CD4-positive, alpha-beta memory T cell (primary cell): ENCODE data around the gene FAM193A. TPM values are rescaled to one million over a fixed set of nuclear protein-coding genes. Genes with fewer than 3 reads are reported as not detected.
"Not testable (repeated sequence)": the region's sequence is repeated elsewhere in the genome, so short reads cannot be mapped to it uniquely, and the experiment has no call there.

Experiments used
- CTCF ChIA-PET: fragments of 350-600 bp; sonication (Branson Sonifier 250); formaldehyde crosslinking; loops from one replicate; lab custom pipeline; 2021; ENCODE audit warnings: inconsistent platforms; ENCODE audit not compliant: partially characterized antibody; lab: Charles Lee
- POLR2A ChIA-PET: fragments of 350-600 bp; sonication (Branson Sonifier 250); formaldehyde crosslinking; loops from one replicate; lab custom pipeline; 2021; ENCODE audit not compliant: partially characterized antibody; lab: Charles Lee
- DNase-seq, 5 donors: peaks; one replicate each; pipeline versions ENCODE4 v3.0.0 to v3.0.0-alpha.2; 2020 to 2022; ENCODE audit warnings: mixed read lengths in 1 of 5
- H3K27ac ChIP-seq: one replicate; pipeline ENCODE4 v1.7.0; 2013; ENCODE audit warnings: low read depth, low read length
- H3K27me3 ChIP-seq: 2 replicates; pipeline ENCODE4 v1.7.0; 2013; ENCODE audit warnings: mild to moderate bottlenecking, low read length, moderate library complexity; ENCODE audit not compliant: insufficient read depth
- H3K36me3 ChIP-seq: 2 replicates; pipeline ENCODE4 v1.7.0; 2013; ENCODE audit warnings: mild to moderate bottlenecking, low read length, moderate library complexity; ENCODE audit not compliant: insufficient read depth
- H3K4me1 ChIP-seq: 2 replicates; pipeline ENCODE4 v1.7.0; 2013; ENCODE audit warnings: mild to moderate bottlenecking, low read length, moderate library complexity; ENCODE audit not compliant: insufficient read depth
- H3K4me3 ChIP-seq, 2 donors: one replicate each; pipeline ENCODE4 v1.7.0; 2013; ENCODE audit warnings: low read length in 2 of 2, mild to moderate bottlenecking in 1 of 2
- H3K9me3 ChIP-seq, 2 donors: one replicate each; pipeline ENCODE4 v1.7.0; 2013; ENCODE audit warnings: low read length in 2 of 2, control low read depth in 1 of 2; ENCODE audit not compliant: control insufficient read depth in 1 of 2
- H3K27ac Mint-ChIP-seq, 7 donors: one replicate each; pipeline ENCODE4 v1.8.0; 2020 to 2021; ENCODE audit warnings: mixed read lengths in 7 of 7, mild to moderate bottlenecking in 6 of 7, inconsistent platforms in 3 of 7, moderate library complexity in 3 of 7
- H3K27me3 Mint-ChIP-seq, 2 donors: one replicate each; pipeline ENCODE4 v1.8.0; 2020 to 2021; ENCODE audit warnings: mixed read lengths in 2 of 2
- H3K36me3 Mint-ChIP-seq, 2 donors: one replicate each; pipeline ENCODE4 v1.8.0; 2020 to 2021; ENCODE audit warnings: mixed read lengths in 2 of 2, inconsistent platforms in 1 of 2, mild to moderate bottlenecking in 1 of 2
- H3K4me1 Mint-ChIP-seq, 4 donors: one replicate each; pipeline ENCODE4 v1.8.0; 2020 to 2021; ENCODE audit warnings: mixed read lengths in 4 of 4, mild to moderate bottlenecking in 1 of 4
- H3K4me3 Mint-ChIP-seq, 8 donors: one replicate each; pipeline ENCODE4 v1.8.0; 2020 to 2021; ENCODE audit warnings: mixed read lengths in 8 of 8, mild to moderate bottlenecking in 7 of 8, moderate library complexity in 6 of 8, inconsistent platforms in 3 of 8
- H3K9me3 Mint-ChIP-seq, 8 donors: one replicate each; pipeline ENCODE4 v1.8.0; 2020 to 2021; ENCODE audit warnings: mixed read lengths in 8 of 8, mild to moderate bottlenecking in 5 of 8, inconsistent platforms in 3 of 8, moderate library complexity in 1 of 8
- intact Hi-C: fragments of 100-400 bp; cut with micrococcal nuclease; formaldehyde crosslinking; loops from one replicate; pipeline ENCODE4 v1.15.1; 2023
- polyA plus RNA-seq, 2 donors: library from polyadenylated mRNA; unstranded; fragments of 300-500 nt; fragmentation: Illumina TruSeq; gene quantifications; one replicate each; pipeline ENCODE4 v1.2.3, GENCODE V29; 2021
- total RNA-seq, 2 experiments: library from RNA; stranded (reverse); gene quantifications; one replicate each; pipeline ENCODE4 v1.2.3, GENCODE V29; 2021

Gene FAM193A
- total and polyA plus RNA-seq, 4 experiments from 2014 or later: 0.16 to 47.8 (median 26.1) TPM

GRCh38 chr4:2606960-2607506 is 70.6 kb downstream of the FAM193A start:
- POLR2A ChIA-PET: no interaction called here
- Histone ChIP-seq H3K9me3 (no peaks in the 10 kb centered on the region), H3K4me3 (no peak overlapping the region), H3K27me3 (no peaks in the 10 kb centered on the region), H3K27ac (no peak overlapping the region), H3K4me1 (peaks cover 11% of the 10 kb centered on the region), H3K36me3 (no peaks in the 10 kb centered on the region)
- Mint-ChIP-seq H3K4me1 (peaks cover 25 to 39% (median 32%) of the 10 kb centered on the region in 4 donors), H3K27me3 (no peaks in the 10 kb centered on the region), H3K36me3 (peaks cover 8 to 13% of the 10 kb centered on the region in 2 donors), H3K9me3 (peaks cover 0 to 1% (median 0%) of the 10 kb centered on the region in 8 donors), H3K4me3 (no peak overlapping the region), H3K27ac (no peak overlapping the region)
- CTCF ChIA-PET: no interaction called here
- no peak for DNase-seq
- intact Hi-C loops: no loop called here

- Histone ChIP-seq H3K9me3 (no peaks in the 10 kb centered on the region), H3K4me1 (peaks cover 14% of the 10 kb centered on the region), H3K27ac (no peak overlapping the region), H3K4me3 (no peak overlapping the region), H3K36me3 (no peaks in the 10 kb centered on the region), H3K27me3 (no peaks in the 10 kb centered on the region)
- Mint-ChIP-seq H3K27me3 (no peaks in the 10 kb centered on the region), H3K4me3 (no peak overlapping the region), H3K9me3 (peaks cover 0 to 1% (median 0%) of the 10 kb centered on the region in 8 donors), H3K27ac (peak overlapping the region in 1 of 7 donors; percentile 17), H3K36me3 (peaks cover 8 to 13% of the 10 kb centered on the region in 2 donors), H3K4me1 (peaks cover 28 to 45% (median 37%) of the 10 kb centered on the region in 4 donors)
- DNase-seq: no peak
- intact Hi-C loops: no loop called here
- ChIA-PET CTCF (no interaction called here), POLR2A (no interaction called here)
These were observed 71.4 kb downstream of the FAM193A start for GRCh38 chr4:2607822-2608221.

- H3K9me3 ChIP-seq: no peaks in the 10 kb centered on the region
- Mint-ChIP-seq H3K27ac (no peak overlapping the region), H3K36me3 (peaks cover 8 to 13% of the 10 kb centered on the region in 2 donors), H3K27me3 (no peaks in the 10 kb centered on the region), H3K4me1 (peaks cover 28 to 45% (median 38%) of the 10 kb centered on the region in 4 donors), H3K4me3 (peak overlapping the region in 1 of 8 donors; percentile 5), H3K9me3 (peaks cover 0 to 1% (median 0%) of the 10 kb centered on the region in 8 donors)
- POLR2A ChIA-PET: no interaction called here
- intact Hi-C loops: no loop called here
- no peaks in the 10 kb centered on the region for H3K27me3 ChIP-seq
- H3K27ac ChIP-seq: no peak overlapping the region
- no peaks in the 10 kb centered on the region for H3K36me3 ChIP-seq
- no peak overlapping the region for H3K4me3 ChIP-seq
- DNase-seq: no peak
- CTCF ChIA-PET: no interaction called here
- peaks cover 15% of the 10 kb centered on the region for H3K4me1 ChIP-seq
These were observed 71.8 kb downstream of the FAM193A start for GRCh38 chr4:2608291-2608690.

- POLR2A ChIA-PET: no interaction called here
- no peaks in the 10 kb centered on the region for H3K9me3 ChIP-seq
- CTCF ChIA-PET: no interaction called here
- peaks cover 10% of the 10 kb centered on the region for H3K4me1 ChIP-seq
- H3K36me3 Mint-ChIP-seq: peaks cover 0 to 5% of the 10 kb centered on the region in 2 donors
- H3K4me3 ChIP-seq: no peak overlapping the region
- no peaks in the 10 kb centered on the region for H3K27me3 ChIP-seq
- no peak overlapping the region for H3K27ac ChIP-seq
- no peak for DNase-seq
- H3K27ac Mint-ChIP-seq: peak overlapping the region in 1 of 7 donors; percentile 51
- no peak overlapping the region for H3K4me3 Mint-ChIP-seq
- intact Hi-C loops: no loop called here
- no peaks in the 10 kb centered on the region for H3K9me3 Mint-ChIP-seq
- no peaks in the 10 kb centered on the region for H3K36me3 ChIP-seq
- no peaks in the 10 kb centered on the region for H3K27me3 Mint-ChIP-seq
- H3K4me1 Mint-ChIP-seq: peaks cover 30 to 46% (median 38%) of the 10 kb centered on the region in 4 donors
These were observed 79.4 kb downstream of the FAM193A start for GRCh38 chr4:2615821-2616220.

GRCh38 chr4:2617955-2618354 is 81.5 kb downstream of the FAM193A start:
- Mint-ChIP-seq H3K36me3 (peaks cover 0 to 5% of the 10 kb centered on the region in 2 donors), H3K27me3 (no peaks in the 10 kb centered on the region), H3K4me1 (peaks cover 32 to 54% (median 45%) of the 10 kb centered on the region in 4 donors), H3K27ac (no peak overlapping the region), H3K9me3 (no peaks in the 10 kb centered on the region), H3K4me3 (no peak overlapping the region)
- ChIA-PET POLR2A (no interaction called here), CTCF (no interaction called here)
- intact Hi-C loops: no loop called here
- Histone ChIP-seq H3K27me3 (no peaks in the 10 kb centered on the region), H3K36me3 (no peaks in the 10 kb centered on the region), H3K9me3 (no peaks in the 10 kb centered on the region), H3K4me1 (peaks cover 11% of the 10 kb centered on the region), H3K27ac (no peak overlapping the region), H3K4me3 (no peak overlapping the region)
- DNase-seq: no peak

- CTCF ChIA-PET, POLR2A ChIA-PET, H3K27me3 Mint-ChIP-seq, DNase-seq, H3K36me3 ChIP-seq, H3K27ac ChIP-seq, H3K9me3 ChIP-seq, H3K4me3 ChIP-seq, H3K27ac Mint-ChIP-seq, H3K27me3 ChIP-seq, intact Hi-C loops, H3K36me3 Mint-ChIP-seq, H3K4me3 Mint-ChIP-seq, H3K9me3 Mint-ChIP-seq: not testable (repeated sequence)
- H3K4me1 ChIP-seq: peaks cover 16% of the 10 kb centered on the region
- H3K4me1 Mint-ChIP-seq: peaks cover 32 to 54% (median 45%) of the 10 kb centered on the region in 4 donors
These were observed 82.3 kb downstream of the FAM193A start for GRCh38 chr4:2618729-2619128.

- H3K4me3 Mint-ChIP-seq: no peak overlapping the region
- no peak overlapping the region for H3K27ac Mint-ChIP-seq
- Histone ChIP-seq H3K36me3 (no peaks in the 10 kb centered on the region), H3K27me3 (no peaks in the 10 kb centered on the region), H3K4me1 (peaks cover 17% of the 10 kb centered on the region), H3K9me3 (no peaks in the 10 kb centered on the region), H3K4me3 (no peak overlapping the region), H3K27ac (no peak overlapping the region)
- H3K36me3 Mint-ChIP-seq: peaks cover 0 to 3% of the 10 kb centered on the region in 2 donors
- no peaks in the 10 kb centered on the region for H3K9me3 Mint-ChIP-seq
- DNase-seq: no peak
- H3K27me3 Mint-ChIP-seq: no peaks in the 10 kb centered on the region
- peaks cover 29 to 47% (median 40%) of the 10 kb centered on the region in 4 donors for H3K4me1 Mint-ChIP-seq
- ChIA-PET POLR2A (no interaction called here), CTCF (no interaction called here)
- intact Hi-C loops: no loop called here
These were observed 83.0 kb downstream of the FAM193A start for GRCh38 chr4:2619459-2619858.
